Measurements from ENCODE around the gene KCNK5. TPM values are rescaled to one million over a fixed set of nuclear protein-coding genes. Genes with fewer than 3 reads are reported as not detected.

KCNK5 gene
- total RNA-seq, 4 donors from 2014 or later: 6.2 to 9.2 (median 7.4) TPM

- H3K27ac ChIP-seq (replicated peaks in 1 of 4): no peak overlapping the region
- no peak for DNase-seq (ENCODE audit: extremely low spot score)
- WGBS: 94% methylated on average over 23 of the region's 23 CpGs
- no peaks in the 10 kb centered on the region for H3K9me3 ChIP-seq
- no peaks in the 10 kb centered on the region for H3K27me3 ChIP-seq
- peaks cover 0 to 5% (median 0%) of the 10 kb centered on the region in 4 donors for H3K36me3 ChIP-seq
- TF ChIP-seq EP300 (IDR thresholded peaks at IDR 0.05): no peak
- no peak for TF ChIP-seq CTCF (IDR thresholded peaks at IDR 0.05)
- no peak for TF ChIP-seq POLR2A (IDR thresholded peaks at IDR 0.05; ENCODE audit: low read depth)
- no peak for TF ChIP-seq POLR2AphosphoS5 (IDR thresholded peaks at IDR 0.05)
- intact Hi-C loops (cut with DNase I): no loop called here
- no peak overlapping the region for H3K4me3 ChIP-seq
- peaks cover 0 to 20% (median 0%) of the 10 kb centered on the region in 4 donors for H3K4me1 ChIP-seq
These were observed 37.9 kb downstream of the KCNK5 start for GRCh38 chr6:39191236-39191930.

- no peak for TF ChIP-seq POLR2AphosphoS5 (IDR thresholded peaks at IDR 0.05)
- TF ChIP-seq EP300 (IDR thresholded peaks at IDR 0.05): no peak
- no peak for TF ChIP-seq CTCF (IDR thresholded peaks at IDR 0.05)
- no peak for TF ChIP-seq POLR2A (IDR thresholded peaks at IDR 0.05; ENCODE audit: low read depth)
- WGBS: 91% methylated on average over 15 of the region's 21 CpGs
- peaks cover 0 to 20% (median 0%) of the 10 kb centered on the region in 4 donors for H3K4me1 ChIP-seq
- intact Hi-C loops (cut with DNase I): no loop called here
- H3K27ac ChIP-seq (replicated peaks in 1 of 4): no peak overlapping the region
- no peaks in the 10 kb centered on the region for H3K27me3 ChIP-seq
- no peak for DNase-seq (ENCODE audit: extremely low spot score)
- H3K4me3 ChIP-seq: no peak overlapping the region
- H3K9me3 ChIP-seq: no peaks in the 10 kb centered on the region
- H3K36me3 ChIP-seq: peaks cover 0 to 5% (median 0%) of the 10 kb centered on the region in 4 donors
These were observed 38.6 kb downstream of the KCNK5 start for GRCh38 chr6:39190545-39191235.

- peak in 1 of 3 experiments; percentile 32 for TF ChIP-seq CTCF (IDR thresholded peaks at IDR 0.05)
- no peak for TF ChIP-seq POLR2A (IDR thresholded peaks at IDR 0.05; ENCODE audit: low read depth)
- H3K27ac ChIP-seq (replicated peaks in 1 of 4): no peak overlapping the region
These were observed 39.2 kb downstream of the KCNK5 start for GRCh38 chr6:39189915-39190544.

GRCh38 chr6:39189131-39189530 is 40.1 kb downstream of the KCNK5 start:
- Histone ChIP-seq H3K9me3 (no peaks in the 10 kb centered on the region), H3K27me3 (no peaks in the 10 kb centered on the region), H3K4me3 (no peak overlapping the region), H3K27ac (replicated peaks in 1 of 4) (no peak overlapping the region), H3K36me3 (peaks cover 0 to 5% (median 0%) of the 10 kb centered on the region in 4 donors), H3K4me1 (peaks cover 0 to 18% (median 0%) of the 10 kb centered on the region in 4 donors)
- no peak for TF ChIP-seq POLR2AphosphoS5 (IDR thresholded peaks at IDR 0.05)
- no peak for TF ChIP-seq CTCF (IDR thresholded peaks at IDR 0.05)
- no peak for TF ChIP-seq EP300 (IDR thresholded peaks at IDR 0.05)
- WGBS: 85% methylated on average over 8 of the region's 8 CpGs
- no peak for DNase-seq (ENCODE audit: extremely low spot score)
- intact Hi-C loops (cut with DNase I): no loop called here

More at GRCh38 chr6:39189915-39190544, 39.2 kb downstream of the KCNK5 start:
- WGBS: 59% methylated on average over 6 of the region's 15 CpGs
- H3K4me1 ChIP-seq: peaks cover 0 to 20% (median 0%) of the 10 kb centered on the region in 4 donors
- no peak overlapping the region for H3K4me3 ChIP-seq
- H3K9me3 ChIP-seq: no peaks in the 10 kb centered on the region
- intact Hi-C loops (cut with DNase I): no loop called here
- no peak for DNase-seq (ENCODE audit: extremely low spot score)
- no peaks in the 10 kb centered on the region for H3K27me3 ChIP-seq
- H3K36me3 ChIP-seq: peaks cover 0 to 5% (median 0%) of the 10 kb centered on the region in 4 donors
